NK-92 (cell line): Measurements from ENCODE around the gene TMEM175.

Source experiments
- DNase-seq: peaks from one replicate; lab custom pipeline; 2025; ENCODE audit not compliant: unreplicated experiment; lab: John Stamatoyannopoulos, UW

TMEM175 gene

DNA sequence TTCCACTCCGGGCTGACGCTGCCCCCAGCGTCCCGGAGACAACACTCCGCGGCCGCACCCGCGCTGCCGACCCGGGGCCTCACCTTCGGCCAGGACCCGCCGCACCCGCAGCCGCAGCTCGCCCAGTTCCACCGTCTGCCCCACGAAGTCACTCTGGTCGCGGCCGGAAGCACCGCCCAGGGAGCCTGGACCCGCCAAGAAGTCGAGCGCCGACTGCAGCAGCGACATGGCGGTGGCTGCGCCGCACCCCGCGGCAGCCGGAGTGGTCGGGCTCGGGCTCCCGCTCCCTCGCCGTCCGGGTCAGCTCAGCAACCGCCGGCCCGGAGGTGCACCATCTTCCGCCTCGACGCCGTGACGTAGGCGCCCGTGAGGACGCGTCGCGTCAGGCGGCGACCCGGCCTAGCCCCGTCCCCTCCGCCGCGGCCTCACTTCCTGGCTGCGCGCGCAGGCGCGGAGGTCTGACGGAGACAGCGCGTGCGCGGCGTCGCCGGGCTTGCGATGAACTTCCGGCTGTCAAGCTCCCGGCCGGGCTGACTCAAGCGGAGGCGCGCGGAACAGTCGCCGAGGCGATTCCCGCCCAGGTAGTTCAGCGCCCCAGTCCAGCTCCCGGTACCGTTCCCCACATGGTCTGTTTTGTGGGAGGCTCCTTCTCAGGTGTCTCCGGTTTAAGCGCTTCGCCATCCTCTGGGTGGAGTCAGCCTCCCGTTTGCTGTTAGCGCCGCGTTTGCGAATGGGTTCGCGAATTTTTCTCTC, at the start of gene TMEM175, which contains the start of gene GAK:
TMEM175 (plus strand) TSS at position 501 of the 753 bp plus-strand sequence. CDS start 15,280 bp downstream, outside the sequence.
GAK (minus strand) TSS at position 357 of the 753 bp plus-strand sequence; CDS start at position 228, 129 bp downstream.
- DNase-seq = peak; percentile 81

DNA sequence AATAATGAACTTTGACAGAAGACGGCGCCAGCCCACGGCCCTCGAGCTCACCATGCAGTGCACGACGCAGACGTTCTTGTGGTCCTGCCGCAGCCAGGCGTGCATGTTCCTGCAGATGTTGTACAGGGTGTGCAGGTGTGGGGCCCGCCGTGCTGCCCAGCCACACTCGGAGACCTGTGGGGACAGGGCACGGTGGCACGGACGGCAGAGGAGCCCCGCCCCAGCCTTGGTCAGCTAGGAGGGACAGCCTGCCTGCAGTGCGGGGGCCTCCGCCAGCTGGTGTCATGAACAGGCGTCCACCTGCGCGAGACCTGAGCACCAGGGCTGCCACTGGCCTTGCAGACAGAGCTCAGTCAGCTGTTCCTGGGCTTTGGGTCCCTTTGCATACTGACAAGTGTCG, 49.6 kb upstream of the TMEM175 start:
- no peak for DNase-seq

DNA sequence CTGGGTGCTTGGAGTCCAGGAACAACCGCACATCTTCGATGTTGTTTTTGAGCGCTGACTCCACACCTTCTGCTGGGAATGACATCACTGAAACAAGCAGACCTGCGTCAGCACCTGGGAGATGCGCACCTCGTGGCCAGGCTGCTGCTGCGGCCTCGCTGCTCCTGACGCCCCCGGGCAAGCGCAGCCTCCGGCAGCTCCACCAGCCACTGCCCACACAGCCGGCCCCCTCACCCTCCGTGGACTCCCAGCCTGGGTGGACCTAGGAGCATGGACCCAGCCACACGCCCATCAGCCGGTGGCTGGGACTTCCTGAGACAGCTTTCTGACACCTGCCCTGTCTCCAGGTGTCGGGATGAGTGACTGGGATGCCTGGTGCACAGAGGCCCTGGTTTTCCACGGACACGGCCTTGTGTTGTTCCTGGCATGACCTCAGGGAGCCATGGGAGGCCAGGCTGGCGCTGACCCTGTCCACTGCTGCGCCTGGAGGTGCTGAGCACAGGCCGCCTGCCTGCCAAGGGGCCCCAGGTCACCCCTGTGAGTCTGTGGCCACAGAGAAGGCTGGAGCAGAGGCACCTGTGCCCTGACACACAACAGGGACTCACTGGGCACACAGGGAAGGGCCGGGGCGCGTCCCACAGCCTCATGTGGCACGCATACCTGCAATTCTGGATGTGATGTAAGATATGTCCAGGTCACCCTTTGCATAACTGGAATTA, 48.7 kb upstream of the TMEM175 start:
- no peak for DNase-seq

DNA sequence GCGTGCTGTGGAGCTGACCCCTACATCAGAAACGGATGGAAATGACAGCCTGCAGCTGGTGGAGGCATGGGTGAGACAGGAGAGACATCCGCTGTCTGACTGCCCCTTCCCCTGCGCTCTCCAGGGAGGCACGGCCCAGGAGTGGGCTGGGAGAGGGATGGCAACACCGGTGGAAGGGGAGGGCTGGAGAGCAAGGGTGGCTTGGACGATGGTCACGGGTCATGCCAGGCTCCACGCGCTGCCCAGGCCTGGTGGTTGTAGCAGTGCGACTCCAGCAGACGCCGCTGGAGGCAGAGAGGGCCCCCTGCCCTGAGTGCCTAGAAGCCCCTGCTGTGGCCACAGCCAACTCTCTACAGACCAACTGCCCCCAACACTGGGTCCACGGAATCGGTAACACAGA, 48.0 kb upstream of the TMEM175 start:
- DNase-seq = no peak

- DNase-seq = no peak
Measured at GRCh38 chr4:884896-885295, 47.4 kb upstream of the TMEM175 start.

GRCh38 chr4:885353-885752, 46.9 kb upstream of the TMEM175 start:
- no peak for DNase-seq

GRCh38 chr4:886244-886643, 46.0 kb upstream of the TMEM175 start:
- DNase-seq = no peak

DNA sequence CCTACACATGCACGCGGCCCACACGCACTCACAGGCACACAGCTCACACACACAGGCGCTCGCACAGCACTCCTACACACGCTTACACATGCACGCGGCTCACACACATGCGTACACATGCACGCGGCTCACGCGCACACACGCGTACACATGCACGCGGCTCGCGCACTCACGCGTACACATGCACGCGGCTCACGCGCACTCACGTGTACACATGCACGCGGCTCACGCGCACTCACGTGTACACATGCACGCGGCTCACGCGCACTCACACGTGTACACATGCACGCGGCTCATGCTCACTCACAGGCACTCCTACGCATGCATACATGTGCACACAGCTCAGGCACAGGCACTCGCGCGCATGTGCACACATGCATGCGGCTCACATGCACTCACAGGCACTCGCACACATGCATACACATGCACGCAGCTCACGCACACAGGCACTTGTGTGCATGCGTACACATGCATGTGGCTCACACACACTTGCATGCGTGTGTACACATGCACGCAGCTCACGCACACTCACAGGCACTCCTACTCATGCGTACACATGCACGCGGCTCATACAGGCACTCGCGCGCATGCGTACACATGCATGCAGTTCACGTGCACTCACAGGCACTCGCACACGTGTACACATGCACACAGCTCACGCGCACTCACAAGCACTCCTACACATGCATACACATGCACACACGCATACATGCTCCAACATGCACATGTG, 45.1 kb upstream of the TMEM175 start:
- DNase-seq = no peak

DNA sequence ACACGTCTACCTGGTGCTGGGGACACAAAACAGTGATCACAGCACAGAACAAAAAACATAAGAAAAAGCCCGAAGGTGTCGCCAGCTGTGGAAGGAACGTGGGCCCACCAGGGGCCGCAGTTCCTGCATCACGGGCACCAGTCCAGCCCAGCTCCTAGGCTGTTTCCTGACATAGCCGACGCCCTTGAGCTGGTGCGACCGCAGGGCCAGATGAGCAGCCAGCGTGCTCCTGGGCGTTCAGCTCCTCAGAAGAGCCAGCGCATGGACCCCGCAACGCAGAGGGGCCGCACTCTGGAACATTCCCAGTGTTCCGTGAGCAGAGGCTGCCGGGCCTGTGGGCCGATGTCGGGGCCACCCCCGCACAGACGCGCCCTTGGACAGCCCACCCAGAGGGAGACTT, 44.2 kb upstream of the TMEM175 start:
- no peak for DNase-seq

- DNase-seq = no peak
Measured at GRCh38 chr4:889516-889915, 42.7 kb upstream of the TMEM175 start.

DNA sequence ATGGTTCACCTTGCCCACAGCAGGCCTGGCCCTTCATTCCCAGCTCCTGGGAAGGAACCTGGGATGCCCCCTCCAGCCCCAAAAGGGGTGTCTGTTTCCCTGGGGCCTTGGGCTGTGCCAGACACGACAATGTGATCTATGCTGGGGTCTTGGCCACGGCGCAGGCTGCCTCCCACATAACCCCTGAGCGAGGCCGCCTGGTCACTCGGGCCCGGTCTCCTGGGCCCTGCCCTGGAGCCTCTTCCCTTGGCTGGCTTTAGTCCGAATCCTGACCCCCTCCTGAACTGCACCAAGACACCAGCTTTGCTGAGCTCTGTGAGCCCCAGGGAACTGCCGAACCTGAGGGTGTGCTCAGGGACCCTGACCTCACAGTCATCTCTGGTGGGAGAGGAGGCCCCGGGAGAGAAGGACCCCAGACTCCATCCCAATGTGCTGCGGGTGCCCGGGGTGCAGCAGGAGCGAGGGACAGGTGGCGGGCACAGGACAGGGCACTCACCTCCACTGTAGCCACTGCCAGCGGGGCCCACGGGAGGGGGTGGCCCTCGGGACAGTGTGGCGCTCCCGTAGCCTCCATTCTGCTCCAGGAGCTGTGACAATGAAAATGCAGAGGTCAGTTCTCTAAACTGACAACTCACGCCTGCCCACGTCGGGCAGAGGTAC, 42.1 kb upstream of the TMEM175 start:
- no peak for DNase-seq

GRCh38 chr4:891747-892146, 40.5 kb upstream of the TMEM175 start:
- no peak for DNase-seq

DNA sequence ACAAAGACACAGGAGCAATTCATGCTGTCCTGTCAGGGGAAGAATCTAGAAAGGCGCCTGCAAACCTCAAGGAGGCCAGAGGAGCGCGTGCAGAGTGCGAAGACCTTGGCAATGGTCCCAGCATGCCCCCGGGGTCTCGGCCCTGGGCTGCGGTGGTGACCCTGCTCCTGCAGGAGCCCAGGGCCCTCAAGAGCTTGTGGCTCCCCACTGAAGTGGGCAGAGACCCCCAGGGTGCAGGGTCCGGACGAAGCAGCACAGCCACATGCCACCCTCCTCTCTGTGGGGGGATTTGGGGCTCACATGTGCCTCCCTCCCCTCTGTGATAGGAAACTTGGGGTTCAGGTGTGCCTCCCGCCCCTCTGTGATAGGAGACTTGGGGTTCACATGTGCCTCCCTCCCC, 39.5 kb upstream of the TMEM175 start:
- DNase-seq = no peak

GRCh38 chr4:893276-893994, 38.8 kb upstream of the TMEM175 start:
- no peak for DNase-seq

DNA sequence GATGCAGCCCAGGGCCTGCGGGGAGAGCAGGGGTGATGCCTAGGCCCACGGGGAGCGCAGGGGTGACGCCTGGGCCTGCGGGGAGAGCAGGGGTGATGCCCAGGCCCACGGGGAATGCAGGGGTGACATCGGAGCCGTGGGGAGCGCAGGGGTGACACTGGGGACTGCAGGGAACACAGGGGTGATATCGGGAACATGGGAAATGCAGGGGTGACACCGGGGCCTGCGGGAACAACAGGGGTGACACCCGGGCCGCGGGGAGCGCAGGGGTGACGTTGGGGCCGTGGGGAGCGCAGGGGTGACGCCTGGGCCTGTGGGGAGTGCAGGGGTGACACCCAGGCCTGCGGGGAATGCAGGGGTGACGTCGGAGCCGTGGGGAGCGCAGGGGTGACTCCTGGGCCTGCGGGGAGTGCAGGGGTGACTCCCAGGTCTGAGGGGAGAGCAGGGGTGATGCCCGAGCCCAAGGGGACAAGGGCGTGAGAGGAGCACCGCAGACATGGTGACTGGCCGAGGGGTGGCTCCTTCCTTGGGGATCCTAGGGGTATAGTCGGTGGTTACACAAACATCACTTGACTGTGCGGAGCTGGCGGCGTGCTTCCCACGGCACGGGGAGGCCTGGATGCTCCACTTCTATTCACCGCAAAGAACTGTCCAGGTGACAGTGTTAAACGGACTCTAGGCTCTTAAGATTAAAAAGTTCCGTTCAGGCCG, 38.1 kb upstream of the TMEM175 start:
- DNase-seq = no peak

DNA sequence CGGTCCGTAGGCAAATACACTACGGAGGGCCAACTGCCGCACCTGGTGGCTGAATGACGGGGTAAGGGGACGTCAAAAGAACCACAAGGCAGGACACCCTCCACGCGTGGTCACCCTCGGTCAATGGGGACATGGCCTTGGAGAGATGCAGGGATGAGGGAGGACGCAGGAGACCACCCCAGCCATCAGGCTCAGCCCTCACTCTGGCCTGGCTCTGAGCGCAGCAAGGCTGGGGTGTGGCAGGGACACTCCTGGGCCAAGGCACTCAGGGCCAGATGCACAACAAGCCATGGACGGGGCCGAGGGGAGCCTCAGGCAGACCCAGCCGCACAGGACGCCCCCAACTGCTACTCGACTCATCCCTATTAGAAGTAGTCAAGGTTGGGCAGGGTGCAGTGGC, 36.7 kb upstream of the TMEM175 start:
- DNase-seq = no peak

DNA sequence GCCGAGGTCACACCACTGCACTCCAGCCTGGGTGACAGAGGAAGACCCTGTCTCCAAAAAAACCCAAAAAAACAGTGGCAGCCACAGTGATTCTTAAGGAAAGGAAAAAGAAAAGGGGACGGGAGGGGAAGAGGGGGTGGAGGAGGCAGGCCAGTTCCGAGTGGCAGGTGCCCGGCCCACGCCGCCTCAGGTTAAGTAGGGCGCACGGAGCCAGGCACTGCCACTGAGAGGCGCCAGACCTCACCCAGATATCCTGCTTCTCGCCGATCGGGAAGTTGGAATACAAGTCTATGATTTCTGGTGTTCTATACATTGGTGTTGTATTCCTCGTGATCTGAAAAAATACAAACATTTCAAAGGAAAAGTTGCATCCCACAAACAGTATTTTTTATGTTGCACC, 36.0 kb upstream of the TMEM175 start:
- DNase-seq = no peak

- DNase-seq = no peak
Measured at GRCh38 chr4:896630-897029, 35.6 kb upstream of the TMEM175 start.

DNA sequence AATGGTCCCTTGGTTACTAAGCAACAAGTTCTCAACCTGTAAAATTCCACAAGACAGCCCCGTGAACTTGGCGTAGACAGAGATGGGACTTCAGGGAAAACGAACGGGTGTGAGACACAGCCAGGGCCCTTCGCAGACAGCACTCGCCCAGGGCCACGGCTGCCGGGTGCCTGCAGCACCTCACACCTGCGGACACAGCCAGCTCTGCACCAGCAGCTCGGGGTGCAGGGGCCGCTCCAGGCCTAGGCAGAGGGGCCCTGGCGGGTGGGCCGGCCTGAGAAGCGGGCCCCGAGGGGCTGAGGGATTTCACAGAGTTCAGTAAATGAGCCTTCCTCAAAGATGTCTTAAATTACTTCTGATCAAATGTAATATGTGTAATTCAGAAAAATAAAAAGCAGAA, 34.1 kb upstream of the TMEM175 start:
- DNase-seq = no peak
